NB4 (cell line): ENCODE measurements around the gene TRIM29.
A peak's percentile ranks its signal among the peaks of the same experiment; 100 is the strongest.

ENCODE experiments used
- DNase-seq: peaks from one replicate; pipeline ENCODE4 v3.0.0; 2010; ENCODE audit warnings: low read depth
- H3K4me3 ChIP-seq: one replicate; pipeline ENCODE4 v1.5.1; 2011; ENCODE audit warnings: mild to moderate bottlenecking, low read depth, low read length, moderate library complexity
- MAX ChIP-seq: IDR thresholded peaks from 2 replicates; pipeline ENCODE4 v1.6.1; 2011; ENCODE audit warnings: low read depth, low read length
- MYC ChIP-seq: IDR thresholded peaks from 2 replicates; pipeline ENCODE4 v1.6.1; 2011; ENCODE audit warnings: low read depth, low read length
- POLR2A ChIP-seq: IDR thresholded peaks from 2 replicates; pipeline ENCODE4 v1.6.1; 2011; ENCODE audit warnings: mild to moderate bottlenecking; ENCODE audit not compliant: insufficient read length; ENCODE audit errors: extremely low read depth
- TF ChIP-seq, protein P1 (sequence below): IDR thresholded peaks from one replicate; pipeline ENCODE4 v1.5.1; 2012; ENCODE audit warnings: low read depth, low read length

The TRIM29 gene

GRCh38 chr11:120173019-120173705 lies 35.2 kb upstream of the TRIM29 start:
- DNase-seq = no peak
- no peak overlapping the region for H3K4me3 ChIP-seq
- TF ChIP-seq, protein P1, sequence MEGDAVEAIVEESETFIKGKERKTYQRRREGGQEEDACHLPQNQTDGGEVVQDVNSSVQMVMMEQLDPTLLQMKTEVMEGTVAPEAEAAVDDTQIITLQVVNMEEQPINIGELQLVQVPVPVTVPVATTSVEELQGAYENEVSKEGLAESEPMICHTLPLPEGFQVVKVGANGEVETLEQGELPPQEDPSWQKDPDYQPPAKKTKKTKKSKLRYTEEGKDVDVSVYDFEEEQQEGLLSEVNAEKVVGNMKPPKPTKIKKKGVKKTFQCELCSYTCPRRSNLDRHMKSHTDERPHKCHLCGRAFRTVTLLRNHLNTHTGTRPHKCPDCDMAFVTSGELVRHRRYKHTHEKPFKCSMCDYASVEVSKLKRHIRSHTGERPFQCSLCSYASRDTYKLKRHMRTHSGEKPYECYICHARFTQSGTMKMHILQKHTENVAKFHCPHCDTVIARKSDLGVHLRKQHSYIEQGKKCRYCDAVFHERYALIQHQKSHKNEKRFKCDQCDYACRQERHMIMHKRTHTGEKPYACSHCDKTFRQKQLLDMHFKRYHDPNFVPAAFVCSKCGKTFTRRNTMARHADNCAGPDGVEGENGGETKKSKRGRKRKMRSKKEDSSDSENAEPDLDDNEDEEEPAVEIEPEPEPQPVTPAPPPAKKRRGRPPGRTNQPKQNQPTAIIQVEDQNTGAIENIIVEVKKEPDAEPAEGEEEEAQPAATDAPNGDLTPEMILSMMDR = no peak

DNA sequence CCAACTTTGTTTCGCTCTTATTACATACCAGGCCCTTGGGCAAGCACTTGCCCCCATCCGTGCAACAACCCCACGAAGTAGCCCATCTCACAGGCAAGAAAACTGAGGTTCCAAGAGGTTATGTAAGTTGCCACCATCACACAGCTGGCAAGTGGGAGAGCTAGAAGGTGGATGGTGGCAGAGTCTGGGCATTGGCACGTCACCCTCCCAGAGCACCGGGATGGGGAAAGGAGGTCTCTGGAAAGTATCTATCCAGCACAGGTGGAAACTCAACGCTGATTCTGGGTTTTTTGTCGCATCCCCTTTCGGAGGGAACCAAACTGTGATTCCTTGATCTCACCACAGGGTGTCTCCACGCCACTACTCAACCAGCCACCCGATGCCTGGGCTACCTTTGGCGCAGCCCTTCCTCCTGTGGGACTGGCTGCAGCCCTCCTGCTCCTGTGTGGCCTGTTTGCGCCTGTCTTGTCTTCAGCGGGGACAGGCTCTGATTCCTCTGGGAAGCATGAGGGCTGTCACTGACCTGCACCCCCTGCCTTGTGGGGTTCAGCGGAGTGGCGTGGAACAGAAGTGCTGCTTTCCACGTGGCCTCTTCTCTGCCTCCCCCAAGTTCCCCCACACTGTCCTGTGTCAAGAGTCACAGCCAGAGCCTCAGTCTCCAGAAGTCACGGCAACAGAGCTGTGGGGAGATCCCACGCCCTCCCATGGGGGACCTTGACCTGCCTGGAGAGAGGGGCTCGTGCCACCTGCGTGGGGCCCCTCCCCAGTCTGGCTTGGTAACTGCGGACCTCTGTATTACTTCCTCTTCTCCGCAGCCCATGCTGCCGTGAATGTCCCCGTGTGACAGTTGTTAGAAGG lies 34.4 kb upstream of the TRIM29 start:
- TF ChIP-seq, protein P1 = peak; percentile 78
- TF ChIP-seq MAX = peak; percentile 58; the same call in 1 of the 2 replicates
- TF ChIP-seq POLR2A = no peak
- TF ChIP-seq MYC = peak; percentile 78
- DNase-seq = peak; percentile 87
- no peak overlapping the region for H3K4me3 ChIP-seq

DNA sequence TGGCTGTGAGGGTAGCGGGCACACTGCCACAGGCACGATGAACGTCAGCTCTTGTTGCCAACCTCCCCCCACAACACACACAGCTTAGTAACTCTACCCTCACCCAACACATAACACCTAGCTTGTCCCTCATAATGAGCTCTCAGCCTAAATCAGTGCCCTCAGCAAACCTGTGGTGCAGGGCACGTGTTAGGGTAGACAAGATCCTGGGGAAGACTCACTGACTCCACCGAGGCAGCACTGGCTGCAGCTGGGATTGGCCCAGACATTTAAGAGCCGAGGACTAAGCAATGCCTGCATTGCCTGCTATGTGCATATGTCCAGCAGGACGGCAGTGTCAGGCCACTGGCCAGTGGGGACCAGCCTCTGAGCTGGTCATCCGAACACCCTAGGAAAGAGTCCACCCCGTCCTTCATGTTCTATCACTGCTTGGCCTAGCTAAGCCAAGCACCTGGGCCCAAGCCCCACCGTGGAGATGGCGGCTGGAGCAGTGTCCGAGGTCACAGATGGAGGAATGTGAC lies 32.9 kb upstream of the TRIM29 start:
- no peak overlapping the region for H3K4me3 ChIP-seq
- no peak for DNase-seq
- no peak for TF ChIP-seq MAX

DNA sequence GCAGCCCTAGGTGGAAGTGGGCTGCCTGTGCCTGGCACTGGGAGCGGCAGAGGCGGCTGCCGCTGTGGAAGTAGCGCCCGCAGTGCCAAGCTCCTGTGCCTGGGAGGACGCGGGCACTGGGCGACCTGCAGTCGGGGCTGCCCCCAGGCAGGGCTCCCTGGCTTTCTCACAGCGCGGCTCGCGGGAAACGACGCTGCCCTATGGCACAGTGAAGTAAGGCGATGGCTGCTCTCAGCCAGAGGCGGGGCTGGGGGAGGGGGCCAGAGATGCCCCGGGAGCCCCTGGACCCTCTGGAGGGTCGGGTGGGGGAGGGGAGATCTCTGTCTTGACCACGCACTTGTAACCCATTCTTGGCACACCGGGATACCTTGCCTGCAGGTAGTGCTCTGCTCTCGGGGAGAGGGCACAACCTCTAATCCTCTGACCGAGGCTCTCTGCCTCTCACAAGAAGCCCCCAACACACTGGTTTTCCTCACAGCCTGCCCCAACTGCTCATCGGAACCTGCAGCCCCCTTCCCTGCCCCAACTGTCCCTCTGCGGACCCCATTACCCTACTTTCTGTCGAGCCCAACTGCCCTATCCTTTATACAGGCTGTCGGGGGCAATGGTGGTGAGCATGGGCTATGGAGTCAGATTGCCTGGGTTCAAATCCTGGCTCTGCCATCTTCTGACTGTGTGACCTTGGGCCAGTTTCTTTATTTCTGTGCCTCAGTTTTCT lies 32.2 kb upstream of the TRIM29 start:
- H3K4me3 ChIP-seq = no peak overlapping the region
- no peak for DNase-seq
- TF ChIP-seq, protein P1 = no peak
- no peak for TF ChIP-seq MAX
- no peak for TF ChIP-seq POLR2A
- no peak for TF ChIP-seq MYC

DNA sequence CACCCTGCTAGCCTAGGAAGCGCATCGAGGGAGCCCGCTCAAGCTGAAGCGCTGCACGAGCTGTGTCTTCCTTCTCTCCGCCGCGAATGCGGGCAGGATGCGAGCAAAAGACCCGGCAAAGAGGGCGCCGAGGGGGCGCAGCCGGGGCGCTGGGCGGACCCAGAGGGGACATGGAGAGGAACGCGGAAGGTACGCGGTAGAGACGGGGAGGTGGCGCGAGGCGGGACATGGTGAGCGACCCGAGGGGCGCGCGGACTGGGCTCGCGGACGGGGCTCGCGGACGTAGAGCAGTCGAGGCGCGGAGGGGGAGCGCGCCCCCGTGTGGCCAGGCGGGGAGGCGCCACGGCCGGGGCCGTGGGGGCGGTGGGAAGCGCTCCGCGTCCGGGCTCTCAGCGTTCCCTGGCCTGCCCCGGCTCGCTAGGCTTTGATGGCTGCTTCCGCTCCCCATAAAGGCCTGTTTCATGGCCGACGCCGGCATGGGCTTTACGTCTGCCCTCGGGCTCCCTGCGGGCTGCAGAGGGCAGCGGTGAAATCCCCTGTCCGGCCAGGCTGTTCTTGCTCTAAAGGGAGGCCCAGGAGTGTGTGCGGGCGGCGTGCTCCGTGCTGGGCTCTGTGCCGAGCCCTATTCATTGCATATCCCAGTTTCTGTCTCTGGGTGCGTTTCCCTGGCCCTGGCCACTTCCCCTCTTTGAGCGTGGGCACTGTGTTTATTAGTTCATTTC lies 31.2 kb upstream of the TRIM29 start:
- H3K4me3 ChIP-seq = no peak overlapping the region
- no peak for TF ChIP-seq MYC
- TF ChIP-seq, protein P1 = peak; percentile 57
- peak; percentile 70 for DNase-seq
